HepG2 (cell line): Measurements from ENCODE around the gene MRPS7. TPM values are rescaled to one million over a fixed set of nuclear protein-coding genes. Genes with fewer than 3 reads are reported as not detected.

Source experiments
- ATAC-seq: fragments of 200-7000 bp; cut with Tn5 transposase; 3 replicates; pipeline ENCODE4 v1.9.1; 2020; ENCODE audit warnings: mild to moderate bottlenecking, moderate library complexity
- BruUV-seq: library from RNA; stranded (reverse); fragments of 400-500 nt; replicated peaks from 2 replicates; lab custom pipeline; 2021; lab: Mats Ljungman, UMichigan
- CTCF ChIA-PET: fragments of 300-600 bp; formaldehyde crosslinking; extraction: SDS; loops from one replicate; lab custom pipeline; 2021; ENCODE audit warnings: low total read pairs, inconsistent platforms, low intra/inter-chr PET ratio; lab: Yijun Ruan, JAX
- POLR2A ChIA-PET: fragments of 350-600 bp; sonication (Branson Sonifier 250); formaldehyde crosslinking; loops from one replicate; lab custom pipeline; 2020; ENCODE audit warnings: antibody characterized with exemption, inconsistent platforms; lab: Yijun Ruan, JAX
- DNase-seq: peaks from one replicate; pipeline ENCODE4 v3.0.0-alpha.2; 2015; ENCODE audit warnings: low spot score
- FAIRE-seq: peaks from 3 replicates; lab custom pipeline; 2011; peaks lifted over from hg19 to GRCh38; lab: Jason Lieb, UNC
- H2AFZ ChIP-seq: one replicate; pipeline ENCODE4 v1.6.1; 2011; ENCODE audit warnings: low read length, inconsistent platforms
- H3K27ac ChIP-seq: fragments of 300-600 bp; 3 replicates; pipeline ENCODE4 v1.8.0; 2011; ENCODE audit warnings: mixed run types, mild to moderate bottlenecking, mixed read lengths, low read length, inconsistent platforms; ENCODE audit not compliant: insufficient read depth; ENCODE audit errors: extremely low read length
- H3K27me3 ChIP-seq, 2 experiments: fragments of 200-600 bp in 1 of 2; 2 replicates in 1 of 2; 3 replicates in 1 of 2; pipeline versions ENCODE4 v1.6.0 to v1.8.0; 2011; ENCODE audit warnings: low read length in 2 of 2, mild to moderate bottlenecking in 2 of 2, moderate library complexity in 2 of 2, inconsistent platforms in 1 of 2; ENCODE audit not compliant: insufficient read depth in 2 of 2, control insufficient read depth in 1 of 2
- H3K36me3 ChIP-seq, 2 experiments: fragments of 200-600 bp in 1 of 2; replicated peaks in 1 of 2; 2 replicates in 1 of 2; 3 replicates in 1 of 2; pipeline versions ENCODE4 v1.5.1 to v1.8.0; 2011; ENCODE audit warnings: low read length in 2 of 2, inconsistent platforms in 1 of 2; ENCODE audit not compliant: insufficient read depth in 2 of 2, control insufficient read depth in 1 of 2
- H3K4me1 ChIP-seq: 2 replicates; pipeline ENCODE4 v1.5.1; 2012; ENCODE audit warnings: low read length, inconsistent platforms; ENCODE audit not compliant: insufficient read depth
- H3K4me2 ChIP-seq: 2 replicates; pipeline ENCODE4 v1.6.0; 2011; ENCODE audit warnings: low read depth, low read length, inconsistent platforms
- H3K4me3 ChIP-seq, 3 experiments: fragments of 200-600 bp in 1 of 3; sonication (generic), shearing (Covaris generic) in 1 of 3; replicated peaks in 1 of 3; 2 replicates each; pipeline ENCODE4 v1.5.1; 2011 to 2016; ENCODE audit warnings: low read length in 3 of 3, inconsistent platforms in 2 of 3, low read depth in 2 of 3, mild to moderate bottlenecking in 2 of 3, control low read depth in 1 of 3, mixed read lengths in 1 of 3; ENCODE audit not compliant: insufficient read depth in 1 of 3
- H3K79me2 ChIP-seq: one replicate; pipeline ENCODE4 v1.6.1; 2011; ENCODE audit warnings: low read length, inconsistent platforms; ENCODE audit not compliant: insufficient read depth
- H3K9ac ChIP-seq: 2 replicates; pipeline ENCODE4 v1.6.0; 2011; ENCODE audit warnings: mild to moderate bottlenecking, low read depth, low read length, inconsistent platforms; ENCODE audit not compliant: insufficient read depth
- H3K9me3 ChIP-seq: 2 replicates; pipeline ENCODE4 v1.5.1; 2012; ENCODE audit warnings: mild to moderate bottlenecking, low read length
- H4K20me1 ChIP-seq: 2 replicates; pipeline ENCODE4 v1.6.0; 2011; ENCODE audit warnings: inconsistent platforms, mild to moderate bottlenecking, low read length, moderate library complexity; ENCODE audit not compliant: insufficient read depth
- ELF1 ChIP-seq: sonication (generic); formaldehyde crosslinking; IDR thresholded peaks from 2 replicates; pipeline ENCODE4 v1.4.0; 2020; ENCODE audit warnings: missing genetic modification reagents
- HOXA7 ChIP-seq: sonication (generic); formaldehyde crosslinking; IDR thresholded peaks from 2 replicates; pipeline ENCODE4 v1.8.1; 2022; ENCODE audit warnings: mild to moderate bottlenecking, missing genetic modification reagents, moderate library complexity
- KLF11 ChIP-seq: IDR thresholded peaks from 2 replicates; pipeline ENCODE4 v1.6.1; 2016; ENCODE audit warnings: missing compliant biosample characterization
- KLF12 ChIP-seq: sonication (generic); formaldehyde crosslinking; IDR thresholded peaks from 2 replicates; pipeline ENCODE4 v1.4.0; 2020; ENCODE audit warnings: missing genetic modification reagents, borderline replicate concordance
- MTA3 ChIP-seq: sonication (generic); formaldehyde crosslinking; IDR thresholded peaks from 2 replicates; pipeline ENCODE4 v1.4.0; 2020; ENCODE audit warnings: missing genetic modification reagents
- SIX4 ChIP-seq: sonication (generic); formaldehyde crosslinking; IDR thresholded peaks from 2 replicates; pipeline ENCODE4 v1.4.0; 2020; ENCODE audit warnings: missing genetic modification reagents
- TP53 ChIP-seq: sonication (generic); formaldehyde crosslinking; conservative IDR thresholded peaks from 2 replicates; pipeline ENCODE4 v1.4.0; 2020; ENCODE audit warnings: missing genetic modification reagents
- ZBTB20 ChIP-seq: sonication (generic); formaldehyde crosslinking; IDR thresholded peaks from 2 replicates; pipeline ENCODE4 v1.8.1; 2023; ENCODE audit warnings: missing genetic modification reagents, low read depth, mild to moderate bottlenecking, borderline replicate concordance
- ZBTB8A ChIP-seq: sonication (generic); formaldehyde crosslinking; IDR thresholded peaks from 2 replicates; pipeline ENCODE4 v1.4.0; 2020; ENCODE audit warnings: mild to moderate bottlenecking, low read depth, missing genetic modification reagents, borderline replicate concordance
- ZNF136 ChIP-seq: sonication (generic); formaldehyde crosslinking; IDR thresholded peaks from 2 replicates; pipeline ENCODE4 v1.8.1; 2022; ENCODE audit warnings: low read depth, mild to moderate bottlenecking, moderate library complexity, missing genetic modification reagents
- ZNF446 ChIP-seq: sonication (generic); formaldehyde crosslinking; IDR thresholded peaks from 2 replicates; pipeline ENCODE4 v1.5.0; 2020; ENCODE audit warnings: mild to moderate bottlenecking, missing genetic modification reagents
- ZNF552 ChIP-seq: sonication (generic); formaldehyde crosslinking; IDR thresholded peaks from 2 replicates; pipeline ENCODE4 v1.9.0; 2022; ENCODE audit warnings: missing genetic modification reagents, mild to moderate bottlenecking, borderline replicate concordance
- ZNF616 ChIP-seq: sonication (generic); formaldehyde crosslinking; IDR thresholded peaks from 2 replicates; pipeline ENCODE4 v1.5.0; 2020; ENCODE audit warnings: low read depth, mild to moderate bottlenecking, missing genetic modification reagents
- WGBS: methylation state at CpG from one replicate; pipeline ENCODE4 v1.1.6; 2017; ENCODE audit warnings: low lambda C conversion rate; 5-methylcytosine and 5-hydroxymethylcytosine counted together
- in situ Hi-C: cut with HindIII; loops from 2 replicates; pipeline ENCODE4 v1.10.0; 2017; ENCODE audit warnings: low pct_unique_long_range_greater_than_20kb; ENCODE audit not compliant: extremely low pct_ligation_motif_present
- intact Hi-C: fragments of 100-400 bp; cut with micrococcal nuclease; formaldehyde crosslinking; loops from one replicate; pipeline ENCODE4 v1.10.0; 2022; ENCODE audit not compliant: unreplicated experiment
- polyA plus RNA-seq, 8 experiments: library from polyadenylated mRNA; depleted of rRNA in 3 of 8; stranded (reverse) in 7 of 8; unstranded in 1 of 8; fragments of >200 nt; fragmentation: Illumina TruSeq in 4 of 8; extraction: Trizol in 4 of 8; gene quantifications; 2 replicates each; pipeline versions ENCODE4 v1.2.1 to v1.2.3, GENCODE V29; 2011 to 2016; ENCODE audit warnings: low read depth in 4 of 8, missing spikeins in 1 of 8, mixed read lengths in 1 of 8; ENCODE audit not compliant: insufficient read depth in 1 of 8
- total RNA-seq, 5 experiments: library from RNA; depleted of rRNA; stranded (reverse); fragments of >200 nt; fragmentation: Illumina TruSeq; extraction: Trizol; gene quantifications; 2 replicates each; pipeline ENCODE4 v1.2.3, GENCODE V29; 2016; ENCODE audit warnings: low read depth in 1 of 5
- TF ChIP-seq, protein P1 (sequence below): sonication (generic); formaldehyde crosslinking; IDR thresholded peaks from 2 replicates; pipeline ENCODE4 v1.4.0; 2020; ENCODE audit warnings: missing genetic modification reagents
- TF ChIP-seq, protein P2 (sequence below): IDR thresholded peaks from 2 replicates; pipeline ENCODE4 v1.6.1; 2016; ENCODE audit warnings: missing compliant biosample characterization, missing genetic modification reagents, borderline replicate concordance

MRPS7 gene
- total and polyA plus RNA-seq, 2 of the 13 experiments (the other 11 are each of a cell fraction or from before 2014, with no cell fraction given): 97.0 to 162 TPM

DNA sequence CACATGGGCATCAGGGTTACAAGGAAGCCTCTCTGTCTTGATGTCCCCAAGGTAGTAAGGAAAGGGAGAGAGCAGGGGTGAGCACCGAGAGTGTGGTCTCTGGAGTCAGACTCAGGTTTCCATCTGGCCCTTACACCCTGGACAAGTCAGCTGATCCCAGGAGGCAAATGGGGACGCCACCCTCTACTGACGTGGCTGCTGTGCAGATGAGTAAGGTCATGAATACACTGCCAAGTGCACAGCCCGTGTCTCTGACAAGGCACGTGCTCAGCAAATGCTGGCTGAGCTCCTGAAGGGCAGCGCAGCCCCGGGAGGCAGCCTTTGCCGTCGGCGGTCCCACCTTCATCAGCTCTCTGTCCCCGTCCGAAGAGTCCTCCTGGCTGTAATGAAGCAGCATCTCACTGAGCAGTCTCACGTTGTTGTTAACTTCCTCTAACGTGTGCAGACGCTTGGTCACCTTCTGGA, 19.7 kb upstream of the MRPS7 start:
- Histone ChIP-seq H3K4me3 (no peak overlapping the region), H3K4me2 (no peak overlapping the region), H4K20me1 (no peaks in the 10 kb centered on the region), H3K4me1 (no peaks in the 10 kb centered on the region), H3K9ac (no peak overlapping the region)
- FAIRE-seq: no peak
- in situ Hi-C loops: no loop called here
- POLR2A ChIA-PET: no interaction called here
- ATAC-seq: no peak
- no peak for TF ChIP-seq ZNF136 (CRISPR knock-in tag)
- TF ChIP-seq MTA3 (CRISPR knock-in tag): no peak
- no peak for TF ChIP-seq TP53 (CRISPR knock-in tag)
- no peak for TF ChIP-seq ZNF552 (CRISPR knock-in tag)
- TF ChIP-seq ZBTB8A: no peak
- TF ChIP-seq ZNF446 (CRISPR knock-in tag): no peak
- TF ChIP-seq HOXA7: no peak
- TF ChIP-seq, protein P1, sequence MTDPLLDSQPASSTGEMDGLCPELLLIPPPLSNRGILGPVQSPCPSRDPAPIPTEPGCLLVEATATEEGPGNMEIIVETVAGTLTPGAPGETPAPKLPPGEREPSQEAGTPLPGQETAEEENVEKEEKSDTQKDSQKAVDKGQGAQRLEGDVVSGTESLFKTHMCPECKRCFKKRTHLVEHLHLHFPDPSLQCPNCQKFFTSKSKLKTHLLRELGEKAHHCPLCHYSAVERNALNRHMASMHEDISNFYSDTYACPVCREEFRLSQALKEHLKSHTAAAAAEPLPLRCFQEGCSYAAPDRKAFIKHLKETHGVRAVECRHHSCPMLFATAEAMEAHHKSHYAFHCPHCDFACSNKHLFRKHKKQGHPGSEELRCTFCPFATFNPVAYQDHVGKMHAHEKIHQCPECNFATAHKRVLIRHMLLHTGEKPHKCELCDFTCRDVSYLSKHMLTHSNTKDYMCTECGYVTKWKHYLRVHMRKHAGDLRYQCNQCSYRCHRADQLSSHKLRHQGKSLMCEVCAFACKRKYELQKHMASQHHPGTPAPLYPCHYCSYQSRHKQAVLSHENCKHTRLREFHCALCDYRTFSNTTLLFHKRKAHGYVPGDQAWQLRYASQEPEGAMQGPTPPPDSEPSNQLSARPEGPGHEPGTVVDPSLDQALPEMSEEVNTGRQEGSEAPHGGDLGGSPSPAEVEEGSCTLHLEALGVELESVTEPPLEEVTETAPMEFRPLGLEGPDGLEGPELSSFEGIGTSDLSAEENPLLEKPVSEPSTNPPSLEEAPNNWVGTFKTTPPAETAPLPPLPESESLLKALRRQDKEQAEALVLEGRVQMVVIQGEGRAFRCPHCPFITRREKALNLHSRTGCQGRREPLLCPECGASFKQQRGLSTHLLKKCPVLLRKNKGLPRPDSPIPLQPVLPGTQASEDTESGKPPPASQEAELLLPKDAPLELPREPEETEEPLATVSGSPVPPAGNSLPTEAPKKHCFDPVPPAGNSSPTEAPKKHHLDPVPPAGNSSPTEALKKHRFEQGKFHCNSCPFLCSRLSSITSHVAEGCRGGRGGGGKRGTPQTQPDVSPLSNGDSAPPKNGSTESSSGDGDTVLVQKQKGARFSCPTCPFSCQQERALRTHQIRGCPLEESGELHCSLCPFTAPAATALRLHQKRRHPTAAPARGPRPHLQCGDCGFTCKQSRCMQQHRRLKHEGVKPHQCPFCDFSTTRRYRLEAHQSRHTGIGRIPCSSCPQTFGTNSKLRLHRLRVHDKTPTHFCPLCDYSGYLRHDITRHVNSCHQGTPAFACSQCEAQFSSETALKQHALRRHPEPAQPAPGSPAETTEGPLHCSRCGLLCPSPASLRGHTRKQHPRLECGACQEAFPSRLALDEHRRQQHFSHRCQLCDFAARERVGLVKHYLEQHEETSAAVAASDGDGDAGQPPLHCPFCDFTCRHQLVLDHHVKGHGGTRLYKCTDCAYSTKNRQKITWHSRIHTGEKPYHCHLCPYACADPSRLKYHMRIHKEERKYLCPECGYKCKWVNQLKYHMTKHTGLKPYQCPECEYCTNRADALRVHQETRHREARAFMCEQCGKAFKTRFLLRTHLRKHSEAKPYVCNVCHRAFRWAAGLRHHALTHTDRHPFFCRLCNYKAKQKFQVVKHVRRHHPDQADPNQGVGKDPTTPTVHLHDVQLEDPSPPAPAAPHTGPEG: no peak
- TF ChIP-seq, protein P2, sequence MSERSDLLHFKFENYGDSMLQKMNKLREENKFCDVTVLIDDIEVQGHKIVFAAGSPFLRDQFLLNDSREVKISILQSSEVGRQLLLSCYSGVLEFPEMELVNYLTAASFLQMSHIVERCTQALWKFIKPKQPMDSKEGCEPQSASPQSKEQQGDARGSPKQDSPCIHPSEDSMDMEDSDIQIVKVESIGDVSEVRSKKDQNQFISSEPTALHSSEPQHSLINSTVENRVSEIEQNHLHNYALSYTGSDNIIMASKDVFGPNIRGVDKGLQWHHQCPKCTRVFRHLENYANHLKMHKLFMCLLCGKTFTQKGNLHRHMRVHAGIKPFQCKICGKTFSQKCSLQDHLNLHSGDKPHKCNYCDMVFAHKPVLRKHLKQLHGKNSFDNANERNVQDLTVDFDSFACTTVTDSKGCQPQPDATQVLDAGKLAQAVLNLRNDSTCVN (CRISPR knock-in tag): no peak
- TF ChIP-seq ZNF616 (CRISPR knock-in tag): no peak
- no peak for TF ChIP-seq ZBTB20 (CRISPR knock-in tag)
- no peak for TF ChIP-seq ELF1 (CRISPR knock-in tag)
- no peak for TF ChIP-seq KLF12 (CRISPR knock-in tag)
- TF ChIP-seq SIX4: no peak
- TF ChIP-seq KLF11 (CRISPR knock-in tag): no peak
- TF ChIP-seq, all 625 proteins: peak for 0
- Histone ChIP-seq H3K27me3 (no peaks in the 10 kb centered on the region), H3K36me3 (peaks cover 84 to 93% of the 10 kb centered on the region in 2 experiments), H2AFZ (no peak overlapping the region), H3K9me3 (no peaks in the 10 kb centered on the region), H3K27ac (no peak overlapping the region), H3K79me2 (no peaks in the 10 kb centered on the region)
- WGBS: 98% methylated on average over 15 of the region's 15 CpGs
- DNase-seq: no peak
- intact Hi-C loops: no loop called here
- CTCF ChIA-PET: no interaction called here
- no TSS peak for BruUV-seq
